OCI-LY1 (cell line): ENCODE results near the gene ARMC9.

Experiments
- H2AFZ ChIP-seq: fragments of 200-600 bp; sonication (generic), shearing (Covaris generic); 2 replicates; pipeline ENCODE4 v1.6.0; 2014; ENCODE audit warnings: antibody characterized with exemption, mild to moderate bottlenecking, low read length
- H3F3A ChIP-seq: fragments of 200-600 bp; sonication (generic), shearing (Covaris generic); 2 replicates; pipeline ENCODE4 v1.6.0; 2014; ENCODE audit warnings: mild to moderate bottlenecking, antibody characterized with exemption, low read length, moderate library complexity; ENCODE audit not compliant: insufficient read depth
- H3K27ac ChIP-seq: fragments of 200-600 bp; sonication (generic); 2 replicates; pipeline ENCODE4 v1.5.1; 2014; ENCODE audit warnings: low read length, mixed run types, mild to moderate bottlenecking, low read depth; ENCODE audit not compliant: poor library complexity, severe bottlenecking
- H3K27me3 ChIP-seq: fragments of 200-600 bp; sonication (generic); 2 replicates; pipeline ENCODE4 v1.6.0; 2014; ENCODE audit warnings: antibody characterized with exemption, mild to moderate bottlenecking, low read length, moderate library complexity; ENCODE audit not compliant: insufficient read depth
- H3K36me3 ChIP-seq: fragments of 200-600 bp; sonication (generic); 2 replicates; pipeline ENCODE4 v1.6.1; 2014; ENCODE audit warnings: mild to moderate bottlenecking, antibody characterized with exemption, low read length, moderate library complexity, mixed read lengths; ENCODE audit not compliant: insufficient read depth
- H3K4me1 ChIP-seq: fragments of 200-600 bp; sonication (generic); 2 replicates; pipeline ENCODE4 v1.5.1; 2014; ENCODE audit warnings: mild to moderate bottlenecking, low read length, moderate library complexity; ENCODE audit not compliant: insufficient read depth, severe bottlenecking
- H3K4me2 ChIP-seq: fragments of 200-600 bp; sonication (generic), shearing (Covaris generic); 2 replicates; pipeline ENCODE4 v1.6.1; 2014; ENCODE audit warnings: low read length
- H3K4me3 ChIP-seq: fragments of 200-600 bp; sonication (generic); 2 replicates; pipeline ENCODE4 v1.5.1; 2014; ENCODE audit warnings: low read length, low read depth, mild to moderate bottlenecking, mixed read lengths; ENCODE audit not compliant: poor library complexity, severe bottlenecking
- H3K79me2 ChIP-seq: fragments of 200-600 bp; shearing (Covaris generic); 2 replicates; pipeline ENCODE4 v1.6.1; 2016; ENCODE audit warnings: mixed run types, low read length, mixed read lengths; ENCODE audit not compliant: insufficient read depth
- H3K9ac ChIP-seq: fragments of 200-600 bp; sonication (generic), shearing (Covaris generic); 2 replicates; pipeline ENCODE4 v1.6.1; 2014; ENCODE audit warnings: mild to moderate bottlenecking, low read length, mixed read lengths
- H3K9me2 ChIP-seq: fragments of 200-600 bp; sonication (generic), shearing (Covaris generic); 2 replicates; pipeline ENCODE4 v1.6.1; 2014; ENCODE audit warnings: low read depth, mild to moderate bottlenecking, low read length, mixed read lengths
- H3K9me3 ChIP-seq: fragments of 200-600 bp; shearing (Covaris generic); 2 replicates; pipeline ENCODE4 v1.6.1; 2014; ENCODE audit warnings: low read length, mixed read lengths
- H4K20me1 ChIP-seq: fragments of 200-600 bp; sonication (generic), shearing (Covaris generic); 2 replicates; pipeline ENCODE4 v1.6.0; 2016; ENCODE audit warnings: mild to moderate bottlenecking, low read length; ENCODE audit not compliant: insufficient read depth
- CTCF ChIP-seq: fragments of 200-600 bp; sonication (generic), shearing (Covaris generic); IDR thresholded peaks from 2 replicates; pipeline ENCODE4 v1.5.1; 2017; ENCODE audit warnings: mild to moderate bottlenecking, antibody characterized with exemption, low read length, moderate library complexity, mixed read lengths
- EZH2 ChIP-seq: fragments of 200-600 bp; sonication (generic), shearing (Covaris generic); IDR thresholded peaks from 2 replicates; pipeline ENCODE4 v1.8.0; 2017; ENCODE audit warnings: borderline replicate concordance, mixed run types, mild to moderate bottlenecking, antibody characterized with exemption, low read length, moderate library complexity, mixed read lengths

Gene ARMC9

GRCh38 chr2:231210782-231211181 lies 12.4 kb downstream of the ARMC9 start:
- Histone ChIP-seq H3K4me1 (peaks cover 2% of the 10 kb centered on the region), H3K9me3 (no peaks in the 10 kb centered on the region), H3K36me3 (no peaks in the 10 kb centered on the region), H2AFZ (no peak overlapping the region), H3K9ac (no peak overlapping the region), H3F3A (no peaks in the 10 kb centered on the region), H3K4me3 (no peak overlapping the region), H3K27ac (no peak overlapping the region), H3K27me3 (no peaks in the 10 kb centered on the region), H3K4me2 (no peak overlapping the region), H4K20me1 (no peaks in the 10 kb centered on the region), H3K9me2 (no peaks in the 10 kb centered on the region), H3K79me2 (no peaks in the 10 kb centered on the region)
- TF ChIP-seq EZH2 (no peak), CTCF (no peak)

DNA sequence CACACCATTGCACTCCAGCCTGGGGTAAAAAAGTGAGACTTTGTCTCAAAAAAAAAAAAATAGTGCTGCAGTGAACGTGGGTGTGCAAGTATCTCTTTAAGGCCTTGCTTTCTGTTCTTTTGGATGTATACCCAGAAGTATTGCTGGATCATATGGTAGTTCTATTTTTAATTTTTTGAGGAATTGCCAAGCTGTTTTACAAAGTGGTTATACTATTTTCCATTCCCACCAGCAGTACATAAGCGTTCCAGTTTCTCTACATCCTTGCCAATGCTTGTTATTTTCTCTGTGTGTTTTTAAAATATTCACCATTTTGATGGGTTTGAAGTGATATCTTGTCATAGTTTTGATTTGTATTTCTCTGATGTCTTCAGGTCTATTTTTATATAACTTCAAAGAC lies 13.1 kb downstream of the ARMC9 start:
- H3K27ac ChIP-seq = no peak overlapping the region
- no peaks in the 10 kb centered on the region for H3K79me2 ChIP-seq
- no peak overlapping the region for H3K4me2 ChIP-seq
- H3K9ac ChIP-seq = no peak overlapping the region
- no peaks in the 10 kb centered on the region for H3K36me3 ChIP-seq
- H4K20me1 ChIP-seq = no peaks in the 10 kb centered on the region
- H3F3A ChIP-seq = no peaks in the 10 kb centered on the region
- H3K27me3 ChIP-seq = no peaks in the 10 kb centered on the region
- H3K9me2 ChIP-seq = no peaks in the 10 kb centered on the region
- no peak overlapping the region for H3K4me3 ChIP-seq
- H2AFZ ChIP-seq = no peak overlapping the region
- no peak for TF ChIP-seq EZH2
- no peak for TF ChIP-seq CTCF
- H3K9me3 ChIP-seq = no peaks in the 10 kb centered on the region
- peaks cover 2% of the 10 kb centered on the region for H3K4me1 ChIP-seq

GRCh38 chr2:231212329-231212845 lies 14.0 kb downstream of the ARMC9 start:
- Histone ChIP-seq H3K4me3 (no peak overlapping the region), H3K9me2 (no peaks in the 10 kb centered on the region), H3K4me2 (no peak overlapping the region), H3K36me3 (no peaks in the 10 kb centered on the region; the same call in 1 of the 2 replicates), H3K79me2 (no peaks in the 10 kb centered on the region), H3K9ac (no peak overlapping the region), H3F3A (no peaks in the 10 kb centered on the region), H3K27ac (no peak overlapping the region), H3K9me3 (no peaks in the 10 kb centered on the region), H4K20me1 (no peaks in the 10 kb centered on the region), H3K27me3 (no peaks in the 10 kb centered on the region), H2AFZ (no peak overlapping the region), H3K4me1 (peaks cover 2% of the 10 kb centered on the region)
- no peak for TF ChIP-seq EZH2
- no peak for TF ChIP-seq CTCF
